Thyroid gland (tissue), 4 donors: ENCODE data around the gene CTTNBP2NL.

Experiments used
- POLR2A ChIP-seq, 2 donors: fragments of 450-650 bp; IDR thresholded peaks; one replicate each; pipeline ENCODE4 v1.6.1; 2017; ENCODE audit warnings: antibody characterized with exemption in 2 of 2, mild to moderate bottlenecking in 2 of 2, moderate library complexity in 1 of 2
- TF ChIP-seq, protein P1 (sequence below), 6 experiments: fragments of 200-600 bp in 3 of 6; fragments of 450-650 bp in 3 of 6; sonication (generic) in 3 of 6; IDR thresholded peaks; one replicate each; pipeline ENCODE4 v1.5.1; 2016 to 2019; ENCODE audit warnings: antibody characterized with exemption in 6 of 6, mild to moderate bottlenecking in 2 of 6, inconsistent platforms in 1 of 6, moderate library complexity in 1 of 6

DNA sequence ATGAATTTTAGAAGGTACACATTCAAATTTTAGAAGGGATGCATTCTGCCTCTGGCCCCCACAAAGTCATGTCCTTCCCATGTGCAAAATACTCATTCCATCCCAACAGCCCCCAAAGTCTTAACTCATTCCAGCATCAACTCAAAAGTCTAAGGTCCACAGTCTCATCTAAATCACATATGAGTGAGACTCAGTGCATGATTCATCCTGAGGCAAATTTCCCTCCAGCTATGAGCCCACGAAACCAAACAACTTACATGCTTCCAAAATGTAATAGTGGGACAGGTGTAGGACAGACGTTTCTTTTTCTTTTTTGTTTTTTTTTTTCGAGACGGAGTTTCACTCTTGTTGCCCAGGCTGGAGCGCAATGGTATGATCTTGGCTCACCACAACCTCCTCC, 100.3 kb downstream of the CTTNBP2NL start:
- TF ChIP-seq, protein P1, sequence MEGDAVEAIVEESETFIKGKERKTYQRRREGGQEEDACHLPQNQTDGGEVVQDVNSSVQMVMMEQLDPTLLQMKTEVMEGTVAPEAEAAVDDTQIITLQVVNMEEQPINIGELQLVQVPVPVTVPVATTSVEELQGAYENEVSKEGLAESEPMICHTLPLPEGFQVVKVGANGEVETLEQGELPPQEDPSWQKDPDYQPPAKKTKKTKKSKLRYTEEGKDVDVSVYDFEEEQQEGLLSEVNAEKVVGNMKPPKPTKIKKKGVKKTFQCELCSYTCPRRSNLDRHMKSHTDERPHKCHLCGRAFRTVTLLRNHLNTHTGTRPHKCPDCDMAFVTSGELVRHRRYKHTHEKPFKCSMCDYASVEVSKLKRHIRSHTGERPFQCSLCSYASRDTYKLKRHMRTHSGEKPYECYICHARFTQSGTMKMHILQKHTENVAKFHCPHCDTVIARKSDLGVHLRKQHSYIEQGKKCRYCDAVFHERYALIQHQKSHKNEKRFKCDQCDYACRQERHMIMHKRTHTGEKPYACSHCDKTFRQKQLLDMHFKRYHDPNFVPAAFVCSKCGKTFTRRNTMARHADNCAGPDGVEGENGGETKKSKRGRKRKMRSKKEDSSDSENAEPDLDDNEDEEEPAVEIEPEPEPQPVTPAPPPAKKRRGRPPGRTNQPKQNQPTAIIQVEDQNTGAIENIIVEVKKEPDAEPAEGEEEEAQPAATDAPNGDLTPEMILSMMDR (IDR thresholded peaks at IDR 0.05) = no peak
- no peak for TF ChIP-seq POLR2A (IDR thresholded peaks at IDR 0.05)
